Mesendoderm (in vitro differentiated cells): Measurements from ENCODE around the gene CHRM2.

ENCODE experiments used
- DNase-seq: peaks from one replicate; pipeline ENCODE4 v3.0.0; 2013
- H2AK5ac ChIP-seq: 2 replicates; pipeline ENCODE4 v1.6.1; 2013; ENCODE audit warnings: low read length, inconsistent platforms
- H2BK120ac ChIP-seq: 2 replicates; pipeline ENCODE4 v1.6.1; 2013; ENCODE audit warnings: low read depth, mild to moderate bottlenecking, low read length, moderate library complexity, mixed read lengths
- H2BK15ac ChIP-seq: replicated peaks from 2 replicates; pipeline ENCODE4 v1.6.1; 2013; ENCODE audit warnings: low read depth, mild to moderate bottlenecking, moderate library complexity
- H2BK5ac ChIP-seq: 2 replicates; pipeline ENCODE4 v1.6.1; 2013; ENCODE audit warnings: low read length, inconsistent platforms
- H3K18ac ChIP-seq: 2 replicates; pipeline ENCODE4 v1.6.1; 2013; ENCODE audit warnings: mild to moderate bottlenecking, low read length, mixed read lengths
- H3K23ac ChIP-seq: one replicate; pipeline ENCODE4 v1.6.1; 2013; ENCODE audit warnings: low read length
- H3K27ac ChIP-seq: 2 replicates; pipeline ENCODE4 v1.5.1; 2013; ENCODE audit warnings: low read depth, mild to moderate bottlenecking, inconsistent platforms, low read length, moderate library complexity
- H3K27me3 ChIP-seq: 2 replicates; pipeline ENCODE4 v1.6.1; 2013; ENCODE audit warnings: low read length, control low read depth, mild to moderate bottlenecking, inconsistent platforms; ENCODE audit not compliant: insufficient read depth, poor library complexity
- H3K36me3 ChIP-seq: 2 replicates; pipeline ENCODE4 v1.6.1; 2013; ENCODE audit warnings: low read length, inconsistent platforms; ENCODE audit not compliant: control insufficient read depth, insufficient read depth
- H3K4ac ChIP-seq: one replicate; pipeline ENCODE4 v1.6.1; 2013; ENCODE audit warnings: low read depth, mild to moderate bottlenecking, low read length, moderate library complexity
- H3K4me1 ChIP-seq: 2 replicates; pipeline ENCODE4 v1.6.1; 2013; ENCODE audit warnings: low read depth, low read length, inconsistent platforms; ENCODE audit not compliant: control insufficient read depth
- H3K4me2 ChIP-seq: 2 replicates; pipeline ENCODE4 v1.6.1; 2013; ENCODE audit warnings: low read length
- H3K4me3 ChIP-seq: 2 replicates; pipeline ENCODE4 v1.5.1; 2013; ENCODE audit warnings: mild to moderate bottlenecking, low read length
- H3K56ac ChIP-seq: one replicate; pipeline ENCODE4 v1.6.1; 2013; ENCODE audit warnings: low read length
- H3K79me1 ChIP-seq: 2 replicates; pipeline ENCODE4 v1.6.1; 2013; ENCODE audit warnings: low read length, inconsistent platforms
- H3K79me2 ChIP-seq: 2 replicates; pipeline ENCODE4 v1.6.1; 2013; ENCODE audit warnings: mild to moderate bottlenecking, low read length; ENCODE audit not compliant: control insufficient read depth, insufficient read depth
- H3K9ac ChIP-seq: 2 replicates; pipeline ENCODE4 v1.6.1; 2013; ENCODE audit warnings: low read length, inconsistent platforms
- H4K5ac ChIP-seq: one replicate; pipeline ENCODE4 v1.6.1; 2013; ENCODE audit warnings: low read length
- H4K8ac ChIP-seq: one replicate; pipeline ENCODE4 v1.6.1; 2013; ENCODE audit warnings: low read depth, mild to moderate bottlenecking, control low read depth, low read length, moderate library complexity
- whole genome bisulfite sequencing: extraction: QIAGEN DNeasy Blood & Tissue Kit; methylation state at CpG from one replicate; pipeline ENCODE4 v1.1.7; 2013; ENCODE audit warnings: low lambda C conversion rate, missing lambda C conversion rate; ENCODE audit not compliant: insufficient coverage; ENCODE audit errors: extremely low coverage; 5-methylcytosine and 5-hydroxymethylcytosine counted together

CHRM2 gene

GRCh38 chr7:136900005-136900404 lies 31.6 kb downstream of the CHRM2 start:
- Histone ChIP-seq H3K79me2 (no peaks in the 10 kb centered on the region), H3K56ac (no peak overlapping the region), H3K23ac (no peak overlapping the region), H3K4me2 (no peak overlapping the region), H3K79me1 (no peaks in the 10 kb centered on the region), H3K4ac (no peak overlapping the region), H2AK5ac (no peak overlapping the region), H3K27ac (no peak overlapping the region), H3K4me1 (no peaks in the 10 kb centered on the region), H3K9ac (no peak overlapping the region), H4K8ac (no peak overlapping the region), H3K36me3 (no peaks in the 10 kb centered on the region), H2BK15ac (no peak overlapping the region), H3K4me3 (no peak overlapping the region), H2BK5ac (no peak overlapping the region), H3K18ac (no peak overlapping the region), H3K27me3 (no peaks in the 10 kb centered on the region), H2BK120ac (no peak overlapping the region), H4K5ac (no peak overlapping the region)
- peak; percentile 69 for DNase-seq
- no CpG with 5 or more reads among the region's 1 CpG for WGBS

GRCh38 chr7:136910771-136911170 lies 42.3 kb downstream of the CHRM2 start:
- Histone ChIP-seq H3K18ac (no peak overlapping the region), H2BK15ac (no peak overlapping the region), H3K27ac (no peak overlapping the region), H3K79me2 (no peaks in the 10 kb centered on the region), H3K4me3 (no peak overlapping the region), H3K36me3 (no peaks in the 10 kb centered on the region), H4K8ac (no peak overlapping the region), H3K4ac (no peak overlapping the region), H3K79me1 (no peaks in the 10 kb centered on the region), H3K4me1 (no peaks in the 10 kb centered on the region), H2BK120ac (no peak overlapping the region), H2AK5ac (no peak overlapping the region), H3K56ac (no peak overlapping the region), H3K9ac (no peak overlapping the region), H3K23ac (no peak overlapping the region), H3K27me3 (no peaks in the 10 kb centered on the region), H2BK5ac (no peak overlapping the region), H4K5ac (no peak overlapping the region), H3K4me2 (no peak overlapping the region)
- DNase-seq, result no peak
- WGBS, result no CpG with 5 or more reads among the region's 1 CpG

- H3K9ac ChIP-seq, result no peak overlapping the region
- H3K36me3 ChIP-seq, result no peaks in the 10 kb centered on the region
- H2BK5ac ChIP-seq, result no peak overlapping the region
- no peaks in the 10 kb centered on the region for H3K79me1 ChIP-seq
- H2BK120ac ChIP-seq, result no peak overlapping the region
- H3K18ac ChIP-seq, result no peak overlapping the region
- H3K27me3 ChIP-seq, result no peaks in the 10 kb centered on the region
- H3K4me2 ChIP-seq, result no peak overlapping the region
- no peak overlapping the region for H3K4ac ChIP-seq
- H2BK15ac ChIP-seq, result no peak overlapping the region
- H3K79me2 ChIP-seq, result no peaks in the 10 kb centered on the region
- H2AK5ac ChIP-seq, result no peak overlapping the region
- peak; percentile 76 for DNase-seq
- no peak overlapping the region for H4K5ac ChIP-seq
- no peak overlapping the region for H3K27ac ChIP-seq
- no peak overlapping the region for H3K23ac ChIP-seq
- WGBS, result no CpG with 5 or more reads among the region's 6 CpGs
- no peaks in the 10 kb centered on the region for H3K4me1 ChIP-seq
- H4K8ac ChIP-seq, result no peak overlapping the region
- no peak overlapping the region for H3K56ac ChIP-seq
- H3K4me3 ChIP-seq, result no peak overlapping the region
Measured at GRCh38 chr7:136911344-136911743, 42.9 kb downstream of the CHRM2 start.

- H3K79me2 ChIP-seq, result no peaks in the 10 kb centered on the region
- H3K4me1 ChIP-seq, result no peaks in the 10 kb centered on the region
- H3K4me2 ChIP-seq, result no peak overlapping the region
- H2BK5ac ChIP-seq, result no peak overlapping the region
- H2BK120ac ChIP-seq, result no peak overlapping the region
- WGBS, result no CpG with 5 or more reads among the region's 3 CpGs
- H2BK15ac ChIP-seq, result no peak overlapping the region
- no peaks in the 10 kb centered on the region for H3K79me1 ChIP-seq
- H3K27me3 ChIP-seq, result no peaks in the 10 kb centered on the region
- H2AK5ac ChIP-seq, result no peak overlapping the region
- H3K36me3 ChIP-seq, result no peaks in the 10 kb centered on the region
- H3K23ac ChIP-seq, result no peak overlapping the region
- H3K4ac ChIP-seq, result no peak overlapping the region
- H3K9ac ChIP-seq, result no peak overlapping the region
- DNase-seq, result peak; percentile 14
- H4K5ac ChIP-seq, result no peak overlapping the region
- no peak overlapping the region for H4K8ac ChIP-seq
- H3K18ac ChIP-seq, result no peak overlapping the region
- no peak overlapping the region for H3K27ac ChIP-seq
- no peak overlapping the region for H3K4me3 ChIP-seq
- no peak overlapping the region for H3K56ac ChIP-seq
Measured at GRCh38 chr7:136912339-136912738, 43.9 kb downstream of the CHRM2 start.

GRCh38 chr7:136914016-136914415 lies 45.6 kb downstream of the CHRM2 start:
- no peak overlapping the region for H3K9ac ChIP-seq
- H3K79me2 ChIP-seq, result no peaks in the 10 kb centered on the region
- no peak overlapping the region for H3K4me2 ChIP-seq
- H3K4me3 ChIP-seq, result no peak overlapping the region
- DNase-seq, result no peak
- H4K5ac ChIP-seq, result no peak overlapping the region
- no peak overlapping the region for H2BK5ac ChIP-seq
- H3K18ac ChIP-seq, result no peak overlapping the region
- no peak overlapping the region for H3K23ac ChIP-seq
- H3K27me3 ChIP-seq, result no peaks in the 10 kb centered on the region
- no peak overlapping the region for H4K8ac ChIP-seq
- H3K4me1 ChIP-seq, result no peaks in the 10 kb centered on the region
- WGBS, result no CpG with 5 or more reads among the region's 3 CpGs
- H3K4ac ChIP-seq, result no peak overlapping the region
- H3K79me1 ChIP-seq, result no peaks in the 10 kb centered on the region
- H2BK120ac ChIP-seq, result no peak overlapping the region
- H3K56ac ChIP-seq, result no peak overlapping the region
- no peaks in the 10 kb centered on the region for H3K36me3 ChIP-seq
- no peak overlapping the region for H2BK15ac ChIP-seq
- H3K27ac ChIP-seq, result no peak overlapping the region
- no peak overlapping the region for H2AK5ac ChIP-seq

GRCh38 chr7:136919820-136920219 lies 51.4 kb downstream of the CHRM2 start:
- H3K18ac ChIP-seq, result no peak overlapping the region
- no peak overlapping the region for H2BK5ac ChIP-seq
- H3K4me2 ChIP-seq, result no peak overlapping the region
- no peaks in the 10 kb centered on the region for H3K27me3 ChIP-seq
- H3K27ac ChIP-seq, result no peak overlapping the region
- H2AK5ac ChIP-seq, result no peak overlapping the region
- WGBS, result no CpG with 5 or more reads among the region's 2 CpGs
- no peak overlapping the region for H2BK120ac ChIP-seq
- DNase-seq, result no peak
- H3K79me2 ChIP-seq, result no peaks in the 10 kb centered on the region
- H3K23ac ChIP-seq, result no peak overlapping the region
- no peak overlapping the region for H2BK15ac ChIP-seq
- no peak overlapping the region for H3K9ac ChIP-seq
- no peak overlapping the region for H3K4me3 ChIP-seq
- no peaks in the 10 kb centered on the region for H3K36me3 ChIP-seq
- H3K79me1 ChIP-seq, result no peaks in the 10 kb centered on the region
- no peak overlapping the region for H3K56ac ChIP-seq
- H3K4ac ChIP-seq, result no peak overlapping the region
- H3K4me1 ChIP-seq, result no peaks in the 10 kb centered on the region
- H4K5ac ChIP-seq, result no peak overlapping the region
- H4K8ac ChIP-seq, result no peak overlapping the region
